AML-193 (cell line): Measurements from ENCODE around the gene HEATR1.
"Not testable (repeated sequence)": the region's sequence is repeated elsewhere in the genome, so short reads cannot be mapped to it uniquely, and the experiment has no call there.

ENCODE experiments used
- DNase-seq, 2 experiments: peaks; one replicate each; lab custom pipeline; 2025; lab: John Stamatoyannopoulos, UW

The HEATR1 gene

DNA sequence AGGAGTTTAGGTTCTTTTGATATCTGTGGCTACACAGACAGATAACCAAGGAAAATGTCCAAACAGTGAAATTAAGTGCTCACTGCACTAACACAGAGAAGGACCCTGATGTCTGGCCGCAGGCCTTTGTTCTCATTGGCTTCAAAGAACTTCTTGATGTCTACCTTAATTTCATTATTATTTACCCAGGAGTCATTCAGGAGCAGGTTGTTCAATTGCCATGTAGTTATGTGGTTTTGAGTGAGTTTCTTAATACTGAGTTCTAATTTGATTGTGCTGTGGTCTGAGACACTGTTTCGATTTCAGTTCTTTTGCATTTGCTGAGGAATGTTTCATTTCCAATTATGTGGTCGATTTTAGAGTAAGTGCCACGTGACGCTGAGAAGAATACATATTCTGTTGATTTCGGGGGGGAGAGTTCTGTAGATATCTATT, 95.7 kb downstream of the HEATR1 start:
- DNase-seq: no peak

DNA sequence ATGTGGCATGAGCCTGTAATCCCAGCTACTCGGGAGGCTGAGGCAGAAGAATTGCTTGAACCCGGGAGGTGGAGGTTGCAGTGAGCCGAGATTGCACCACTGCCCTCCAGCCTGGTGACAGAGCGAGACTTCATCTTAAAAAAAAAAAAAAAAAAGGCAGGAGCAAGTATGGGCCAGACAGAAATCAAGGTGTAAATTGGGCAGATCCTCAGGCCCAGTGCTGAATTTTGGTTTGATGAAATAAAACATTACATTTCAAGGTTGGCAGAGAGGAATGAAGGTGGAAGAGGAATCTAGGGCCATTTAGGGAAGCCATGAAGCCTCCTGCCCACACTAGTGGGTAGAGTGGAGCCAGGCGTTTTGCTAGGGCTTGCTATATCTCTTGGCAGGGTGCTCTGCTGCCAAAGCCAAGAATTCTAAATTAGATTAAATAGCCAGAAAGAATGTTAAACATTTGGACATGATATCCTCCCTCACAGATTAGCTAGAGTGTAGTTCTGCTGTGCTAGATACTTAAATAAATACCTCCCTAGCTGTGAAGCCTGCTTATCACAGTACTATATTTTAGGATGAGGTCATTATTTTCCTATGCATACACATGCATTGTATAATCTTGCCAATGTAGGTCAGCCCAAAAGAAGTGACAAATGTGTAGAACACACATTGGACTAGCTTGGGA, 97.2 kb downstream of the HEATR1 start:
- DNase-seq: no peak

DNA sequence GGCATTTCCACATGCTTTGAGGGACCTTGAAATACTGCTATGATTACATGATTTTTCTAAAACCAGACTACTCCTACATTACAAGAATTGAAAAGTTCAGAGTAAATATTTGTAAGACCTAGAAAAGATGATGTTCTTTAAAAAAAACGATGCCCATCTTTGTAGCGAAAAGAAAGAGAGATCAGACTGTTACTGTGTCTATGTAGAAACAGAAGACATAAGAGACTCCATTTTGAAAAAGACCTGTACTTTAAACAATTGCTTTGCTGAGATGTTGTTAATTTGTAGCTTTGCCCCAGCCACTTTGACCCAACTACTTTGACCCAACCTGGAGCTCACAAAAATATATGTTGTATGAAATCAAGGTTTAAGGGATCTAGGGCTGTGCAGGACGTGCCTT, 100.0 kb downstream of the HEATR1 start:
- not testable (repeated sequence) for DNase-seq

DNA sequence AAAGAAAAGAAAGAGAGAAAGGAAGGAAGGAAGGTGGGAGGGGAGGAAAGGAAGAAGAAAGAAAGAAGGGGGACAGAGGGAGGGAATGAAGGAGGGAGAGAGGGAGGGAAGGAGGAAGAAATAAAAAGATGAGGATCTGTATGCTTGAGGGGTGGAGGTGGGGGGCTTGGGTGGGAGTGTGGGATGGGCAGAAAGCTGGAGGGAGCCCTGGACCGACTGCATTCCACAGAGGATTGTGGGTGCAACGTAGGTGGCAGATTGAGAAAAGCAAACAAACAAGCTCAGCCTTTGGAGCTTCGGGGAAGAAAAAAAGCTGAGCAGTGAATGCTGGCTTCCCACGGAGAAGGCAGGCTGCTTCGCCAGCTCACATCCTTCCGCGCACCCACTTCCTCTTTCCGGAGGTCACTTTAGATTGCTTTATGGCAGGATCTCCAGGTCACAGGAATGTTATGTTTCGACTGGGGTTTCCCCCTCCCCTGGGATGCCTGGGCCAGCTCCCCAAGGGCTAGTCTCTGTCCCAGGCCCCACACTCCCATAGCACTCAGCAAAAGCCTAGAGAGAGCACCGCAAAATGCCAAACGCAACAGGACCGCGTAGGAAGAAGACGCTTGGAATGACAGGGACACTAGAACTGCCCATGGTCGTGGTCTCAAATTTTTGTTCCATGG, 101.2 kb downstream of the HEATR1 start:
- peak; percentile 27 to 65 for DNase-seq

DNA sequence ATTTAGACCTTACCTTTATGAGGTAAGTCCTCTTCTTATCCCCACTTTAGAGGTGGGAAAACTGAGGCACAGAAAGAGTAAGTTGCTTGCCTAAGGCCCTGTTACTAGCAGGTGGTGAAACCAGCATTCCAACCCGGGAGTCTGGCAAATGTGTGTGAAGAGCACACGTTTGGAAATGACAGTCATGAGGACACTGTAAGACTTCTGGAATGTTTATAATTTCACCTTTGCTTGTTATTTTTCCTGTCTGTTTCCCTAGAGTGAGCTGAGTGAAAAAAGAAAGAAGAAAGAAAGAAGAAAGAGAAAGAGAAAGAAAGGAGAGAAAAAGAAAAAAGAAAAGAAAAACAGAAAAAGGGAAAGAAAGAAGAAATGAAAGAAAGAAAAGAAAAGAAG, 101.7 kb downstream of the HEATR1 start:
- DNase-seq: no peak

DNA sequence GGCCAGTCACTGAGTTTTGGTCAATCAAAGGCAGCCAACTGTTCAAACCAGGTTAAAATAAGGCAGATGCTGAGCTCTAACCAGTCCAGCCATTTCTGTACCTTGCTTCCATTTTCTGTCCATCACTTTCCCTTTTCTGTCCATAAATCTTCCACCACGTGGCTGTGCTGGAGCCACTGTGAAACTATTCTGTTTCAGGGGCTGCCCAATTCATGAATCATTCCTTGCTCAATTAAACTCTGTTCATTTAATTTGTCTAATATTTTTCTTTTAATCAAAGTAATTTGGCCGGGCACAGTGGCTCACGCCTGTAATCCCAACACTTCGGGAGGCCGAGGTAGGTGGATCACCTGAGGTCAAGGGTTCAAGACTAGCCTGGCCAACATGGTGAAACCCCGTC, 103.2 kb downstream of the HEATR1 start:
- DNase-seq: no peak
